HL-60 (cell line): ENCODE data around the gene FOXF1.

Experiments used
- DNase-seq, 2 experiments: peaks; one replicate each; pipeline ENCODE4 v3.0.0-alpha.2; 2010 to 2020; ENCODE audit warnings: low read depth in 1 of 2, low spot score in 1 of 2
- H3K27ac ChIP-seq: fragments of 250-450 bp; sonication (Bioruptor Pico); replicated peaks from 2 replicates; pipeline ENCODE4 v1.5.1; 2020; ENCODE audit warnings: mild to moderate bottlenecking, moderate library complexity
- H3K27me3 ChIP-seq: fragments of 250-450 bp; sonication (Bioruptor Pico); 2 replicates; pipeline ENCODE4 v1.5.1; 2021; ENCODE audit warnings: mild to moderate bottlenecking, moderate library complexity; ENCODE audit not compliant: insufficient read depth, poor library complexity, severe bottlenecking
- H3K4me3 ChIP-seq: replicated peaks from 2 replicates; pipeline ENCODE4 v1.5.1; 2011; ENCODE audit warnings: mild to moderate bottlenecking, control low read depth, low read length; ENCODE audit not compliant: insufficient read depth
- CTCF ChIP-seq: IDR thresholded peaks from one replicate; pipeline ENCODE4 v1.5.1; 2011; ENCODE audit warnings: low read length, control low read depth, inconsistent platforms; ENCODE audit not compliant: insufficient read depth
- GABPA ChIP-seq: IDR thresholded peaks from 2 replicates; pipeline ENCODE4 v1.6.1; 2012; ENCODE audit warnings: low read depth
- POLR2AphosphoS5 ChIP-seq: IDR thresholded peaks from 2 replicates; pipeline ENCODE4 v1.6.1; 2012; ENCODE audit warnings: low read depth
- SPI1 ChIP-seq: IDR thresholded peaks from 2 replicates; pipeline ENCODE4 v1.6.1; 2012; ENCODE audit warnings: low read depth, mild to moderate bottlenecking, borderline replicate concordance
- TF ChIP-seq, protein P1 (sequence below): IDR thresholded peaks from 2 replicates; pipeline ENCODE4 v1.6.1; 2012; ENCODE audit warnings: low read depth; ENCODE audit not compliant: insufficient replicate concordance

Gene FOXF1

DNA sequence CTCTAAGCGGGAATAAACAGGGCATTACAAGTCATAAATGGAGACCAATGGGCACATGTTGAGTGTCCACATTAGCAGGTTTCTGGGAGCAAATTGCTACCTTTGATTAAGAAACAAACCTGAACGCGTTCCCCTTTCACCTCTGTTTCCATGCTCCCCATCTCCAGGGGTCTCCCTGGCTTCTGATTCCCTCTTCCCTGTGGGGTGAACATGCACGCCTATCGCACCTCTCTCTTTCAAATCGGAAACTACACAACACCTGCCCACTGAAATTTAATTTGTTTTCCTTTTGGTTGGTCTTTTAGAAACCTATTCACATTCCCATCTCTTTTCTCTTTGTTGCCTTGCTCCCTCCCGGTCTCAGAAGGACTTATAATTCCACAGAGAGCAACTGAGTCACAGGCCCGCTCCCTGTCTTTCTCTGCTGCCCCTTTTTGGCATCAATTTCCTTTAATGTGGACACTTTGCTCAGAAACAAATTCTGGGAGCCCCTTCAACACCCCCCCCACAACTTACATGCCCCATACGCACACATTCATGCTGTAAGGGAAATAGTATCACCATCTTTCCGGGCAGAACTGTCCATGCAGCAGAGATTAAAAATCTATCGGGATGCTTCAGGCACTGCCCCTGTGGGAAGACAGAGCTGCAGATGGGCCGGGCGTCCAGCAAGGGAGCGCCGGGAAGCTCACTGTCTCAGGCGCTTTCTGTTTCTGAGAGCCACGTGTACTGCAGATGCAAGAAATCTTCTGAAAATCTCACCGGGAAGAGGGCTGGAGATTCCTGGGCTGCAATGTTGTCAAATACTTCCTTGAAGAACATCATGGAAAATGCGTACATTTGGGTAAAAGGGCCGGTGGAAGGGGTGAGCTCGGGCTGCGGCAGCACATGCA, 7.2 kb upstream of the FOXF1 start:
- H3K27ac ChIP-seq, result no peak overlapping the region
- DNase-seq, result no peak
- TF ChIP-seq GABPA (no peak), SPI1 (no peak)
- no peak overlapping the region for H3K4me3 ChIP-seq
- peaks cover 19% of the 10 kb centered on the region for H3K27me3 ChIP-seq

GRCh38 chr16:86503830-86504229, 6.5 kb upstream of the FOXF1 start:
- H3K4me3 ChIP-seq, result no peak overlapping the region
- H3K27me3 ChIP-seq, result peaks cover 19% of the 10 kb centered on the region

DNA sequence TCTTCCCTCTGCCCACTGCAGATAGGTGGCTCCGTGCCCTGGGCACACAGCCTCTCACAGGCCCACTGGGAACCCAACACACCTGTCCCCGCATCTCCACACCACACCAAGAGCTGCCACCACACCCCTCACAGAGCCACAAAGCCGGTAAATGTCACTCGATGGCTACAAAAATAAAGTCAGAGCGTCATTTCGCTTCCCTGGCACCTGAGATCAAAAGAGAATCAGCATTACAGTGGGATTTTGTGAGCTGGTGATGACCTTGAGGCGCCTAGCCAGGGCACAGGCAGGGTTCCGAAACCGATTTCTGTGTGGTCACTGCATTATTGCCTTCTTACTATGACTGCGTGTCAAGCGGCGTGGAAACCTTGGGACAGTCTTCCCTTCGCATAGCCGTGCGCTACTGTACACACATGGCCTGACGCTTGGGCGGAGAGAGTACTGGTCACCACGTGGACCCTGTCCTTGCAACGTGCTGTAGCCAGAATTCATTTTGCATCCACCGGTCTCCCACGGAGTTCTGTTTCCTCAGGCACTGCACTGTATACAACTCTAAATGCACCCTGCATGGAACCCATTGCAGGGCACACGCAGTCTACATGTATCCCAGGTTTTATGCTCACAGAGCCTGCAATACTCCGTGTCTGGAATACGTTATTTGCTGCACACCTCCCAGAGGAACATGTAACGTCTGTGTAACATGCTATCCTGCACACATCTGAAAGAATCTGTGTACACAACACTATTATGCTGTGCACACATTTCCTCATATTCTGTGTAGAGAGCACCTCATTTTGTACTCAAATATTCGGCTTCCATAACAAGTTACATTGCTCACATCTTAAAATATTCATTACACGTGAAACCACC, 5.8 kb upstream of the FOXF1 start:
- TF ChIP-seq SPI1 (no peak), CTCF (no peak)
- H3K27ac ChIP-seq, result no peak overlapping the region
- no peak for DNase-seq
- H3K4me3 ChIP-seq, result no peak overlapping the region
- peaks cover 19% of the 10 kb centered on the region for H3K27me3 ChIP-seq

More at GRCh38 chr16:86503830-86504229, 6.5 kb upstream of the FOXF1 start:
- TF ChIP-seq, protein P1, sequence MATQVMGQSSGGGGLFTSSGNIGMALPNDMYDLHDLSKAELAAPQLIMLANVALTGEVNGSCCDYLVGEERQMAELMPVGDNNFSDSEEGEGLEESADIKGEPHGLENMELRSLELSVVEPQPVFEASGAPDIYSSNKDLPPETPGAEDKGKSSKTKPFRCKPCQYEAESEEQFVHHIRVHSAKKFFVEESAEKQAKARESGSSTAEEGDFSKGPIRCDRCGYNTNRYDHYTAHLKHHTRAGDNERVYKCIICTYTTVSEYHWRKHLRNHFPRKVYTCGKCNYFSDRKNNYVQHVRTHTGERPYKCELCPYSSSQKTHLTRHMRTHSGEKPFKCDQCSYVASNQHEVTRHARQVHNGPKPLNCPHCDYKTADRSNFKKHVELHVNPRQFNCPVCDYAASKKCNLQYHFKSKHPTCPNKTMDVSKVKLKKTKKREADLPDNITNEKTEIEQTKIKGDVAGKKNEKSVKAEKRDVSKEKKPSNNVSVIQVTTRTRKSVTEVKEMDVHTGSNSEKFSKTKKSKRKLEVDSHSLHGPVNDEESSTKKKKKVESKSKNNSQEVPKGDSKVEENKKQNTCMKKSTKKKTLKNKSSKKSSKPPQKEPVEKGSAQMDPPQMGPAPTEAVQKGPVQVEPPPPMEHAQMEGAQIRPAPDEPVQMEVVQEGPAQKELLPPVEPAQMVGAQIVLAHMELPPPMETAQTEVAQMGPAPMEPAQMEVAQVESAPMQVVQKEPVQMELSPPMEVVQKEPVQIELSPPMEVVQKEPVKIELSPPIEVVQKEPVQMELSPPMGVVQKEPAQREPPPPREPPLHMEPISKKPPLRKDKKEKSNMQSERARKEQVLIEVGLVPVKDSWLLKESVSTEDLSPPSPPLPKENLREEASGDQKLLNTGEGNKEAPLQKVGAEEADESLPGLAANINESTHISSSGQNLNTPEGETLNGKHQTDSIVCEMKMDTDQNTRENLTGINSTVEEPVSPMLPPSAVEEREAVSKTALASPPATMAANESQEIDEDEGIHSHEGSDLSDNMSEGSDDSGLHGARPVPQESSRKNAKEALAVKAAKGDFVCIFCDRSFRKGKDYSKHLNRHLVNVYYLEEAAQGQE, result no peak
- TF ChIP-seq SPI1 (no peak), CTCF (no peak), POLR2AphosphoS5 (no peak), GABPA (no peak)
- no peak for DNase-seq
- H3K27ac ChIP-seq, result no peak overlapping the region

GRCh38 chr16:86505185-86505898, 5.0 kb upstream of the FOXF1 start:
- peaks cover 23% of the 10 kb centered on the region for H3K27me3 ChIP-seq
- H3K4me3 ChIP-seq, result no peak overlapping the region
- TF ChIP-seq, protein P1, result no peak
- TF ChIP-seq CTCF (no peak), POLR2AphosphoS5 (no peak), GABPA (no peak), SPI1 (no peak)
- no peak overlapping the region for H3K27ac ChIP-seq
- no peak for DNase-seq
